Measurements from ENCODE around the gene VSIR.

- TF ChIP-seq POLR2AphosphoS5 (IDR thresholded peaks at IDR 0.05; ENCODE audit: low read depth, low read length) (no peak), TAF1 (IDR thresholded peaks at IDR 0.05; ENCODE audit: borderline replicate concordance, insufficient read depth, low read length) (no peak), FOXP2 (optimal IDR thresholded peaks at IDR 0.05; ENCODE audit: borderline replicate concordance, extremely low read depth, extremely low read length, insufficient read depth) (no peak), REST (IDR thresholded peaks at IDR 0.05; ENCODE audit: insufficient read depth in 1 of 2, low read depth in 2 of 2, low read length in 2 of 2) (no peak)
Measured at GRCh38 chr10:71751515-71752224, 21.6 kb downstream of the VSIR start.

Measured in PFSK-1 (cell line).